Stimulated activated naive CD8-positive, alpha-beta T cell treated with anti-CD3 and anti-CD28 coated beads, Interleukin-15, Interleukin-2, amounts not matched to agents 100 ng/mL and 50 ng/mL, for 24 hours (primary cell): ENCODE measurements around the gene IL6ST.
A peak's percentile ranks its signal among the peaks of the same experiment; 100 is the strongest.
"Not testable (repeated sequence)": the region's sequence is repeated elsewhere in the genome, so short reads cannot be mapped to it uniquely, and the experiment has no call there.

Source experiments
- H3K27ac Mint-ChIP-seq: one replicate; pipeline ENCODE4 v1.8.0; 2021; ENCODE audit warnings: mild to moderate bottlenecking, mixed read lengths
- H3K27me3 Mint-ChIP-seq: one replicate; pipeline ENCODE4 v1.8.0; 2021; ENCODE audit warnings: mixed read lengths
- H3K36me3 Mint-ChIP-seq: one replicate; pipeline ENCODE4 v1.8.0; 2021; ENCODE audit warnings: low read depth, mixed read lengths
- H3K4me1 Mint-ChIP-seq: one replicate; pipeline ENCODE4 v1.8.0; 2021; ENCODE audit warnings: low read depth, mixed read lengths
- H3K4me3 Mint-ChIP-seq: one replicate; pipeline ENCODE4 v1.8.0; 2021; ENCODE audit warnings: mild to moderate bottlenecking, mixed read lengths
- H3K9me3 Mint-ChIP-seq: one replicate; pipeline ENCODE4 v1.8.0; 2021; ENCODE audit warnings: mixed read lengths

IL6ST gene

GRCh38 chr5:55993731-55994494 is 850 bp downstream of the IL6ST start:
- H3K9me3 Mint-ChIP-seq: peaks cover 4% of the 10 kb centered on the region
- peak overlapping the region; percentile 96 for H3K4me3 Mint-ChIP-seq
- no peaks in the 10 kb centered on the region for H3K27me3 Mint-ChIP-seq
- peaks cover 45% of the 10 kb centered on the region for H3K36me3 Mint-ChIP-seq
- H3K4me1 Mint-ChIP-seq: peaks cover 84% of the 10 kb centered on the region
- H3K27ac Mint-ChIP-seq: peak overlapping the region; percentile 97

- Mint-ChIP-seq H3K4me3 (peak overlapping the region; percentile 96), H3K9me3 (peaks cover 4% of the 10 kb centered on the region), H3K4me1 (peaks cover 82% of the 10 kb centered on the region), H3K27ac (peak overlapping the region; percentile 76), H3K27me3 (no peaks in the 10 kb centered on the region), H3K36me3 (peaks cover 45% of the 10 kb centered on the region)
These were observed 1.8 kb downstream of the IL6ST start for GRCh38 chr5:55993013-55993412.

GRCh38 chr5:55991768-55992486 is 2.8 kb downstream of the IL6ST start:
- H3K9me3 Mint-ChIP-seq: peaks cover 4% of the 10 kb centered on the region
- H3K4me1 Mint-ChIP-seq: peaks cover 82% of the 10 kb centered on the region
- no peaks in the 10 kb centered on the region for H3K27me3 Mint-ChIP-seq
- H3K4me3 Mint-ChIP-seq: peak overlapping the region; percentile 96
- H3K27ac Mint-ChIP-seq: peak overlapping the region; percentile 32
- H3K36me3 Mint-ChIP-seq: peaks cover 53% of the 10 kb centered on the region

DNA sequence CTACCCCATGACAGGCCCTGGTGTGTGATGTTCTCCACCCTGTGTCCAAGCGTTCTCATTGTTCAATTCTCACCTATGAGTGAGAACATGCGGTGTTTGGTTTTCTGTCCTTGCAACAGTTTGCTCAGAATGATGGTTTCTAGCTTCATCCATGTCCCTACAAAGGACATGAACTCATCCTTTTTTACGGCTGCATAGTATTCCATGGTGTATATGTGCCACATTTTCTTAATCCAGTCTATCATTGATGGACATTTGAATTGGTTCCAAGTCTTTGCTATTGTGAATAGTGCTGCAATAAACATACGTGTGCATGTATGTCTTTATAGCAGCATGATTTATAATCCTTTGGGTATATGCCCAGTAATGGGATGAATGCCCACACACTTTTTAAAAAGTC is 3.9 kb downstream of the IL6ST start:
- Mint-ChIP-seq H3K27ac (peak overlapping the region; percentile 31), H3K36me3 (peaks cover 63% of the 10 kb centered on the region), H3K4me1 (peaks cover 82% of the 10 kb centered on the region), H3K4me3 (peak overlapping the region; percentile 96)
- not testable (repeated sequence) for H3K9me3 Mint-ChIP-seq, H3K27me3 Mint-ChIP-seq

DNA sequence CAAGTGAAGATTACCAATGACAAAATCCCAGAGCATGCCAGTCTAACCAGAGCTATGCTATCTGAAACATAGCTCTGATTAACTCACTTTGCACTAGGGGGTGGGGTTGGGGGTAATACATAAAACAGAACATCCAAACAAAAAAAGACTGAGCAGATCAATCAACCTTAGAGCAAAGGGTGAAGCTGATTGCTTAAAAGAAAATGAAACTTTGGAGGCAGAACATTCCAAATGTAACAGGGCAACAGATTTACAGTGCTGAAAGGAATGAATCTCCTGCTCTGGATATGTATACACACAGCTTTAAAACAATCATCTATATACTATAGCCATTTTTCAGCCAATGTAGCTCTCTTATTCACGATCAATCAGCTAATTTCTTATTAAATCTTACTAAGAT is 4.9 kb downstream of the IL6ST start:
- H3K4me3 Mint-ChIP-seq: peak overlapping the region; percentile 96
- no peaks in the 10 kb centered on the region for H3K27me3 Mint-ChIP-seq
- peaks cover 71% of the 10 kb centered on the region for H3K36me3 Mint-ChIP-seq
- peak overlapping the region; percentile 56 for H3K27ac Mint-ChIP-seq
- peaks cover 4% of the 10 kb centered on the region for H3K9me3 Mint-ChIP-seq
- H3K4me1 Mint-ChIP-seq: peaks cover 84% of the 10 kb centered on the region

- peaks cover 4% of the 10 kb centered on the region for H3K9me3 Mint-ChIP-seq
- H3K4me3 Mint-ChIP-seq: peak overlapping the region; percentile 96
- H3K36me3 Mint-ChIP-seq: peaks cover 70% of the 10 kb centered on the region
- H3K27ac Mint-ChIP-seq: peak overlapping the region; percentile 21
- peaks cover 92% of the 10 kb centered on the region for H3K4me1 Mint-ChIP-seq
- no peaks in the 10 kb centered on the region for H3K27me3 Mint-ChIP-seq
These were observed 5.7 kb downstream of the IL6ST start for GRCh38 chr5:55988979-55989638.

DNA sequence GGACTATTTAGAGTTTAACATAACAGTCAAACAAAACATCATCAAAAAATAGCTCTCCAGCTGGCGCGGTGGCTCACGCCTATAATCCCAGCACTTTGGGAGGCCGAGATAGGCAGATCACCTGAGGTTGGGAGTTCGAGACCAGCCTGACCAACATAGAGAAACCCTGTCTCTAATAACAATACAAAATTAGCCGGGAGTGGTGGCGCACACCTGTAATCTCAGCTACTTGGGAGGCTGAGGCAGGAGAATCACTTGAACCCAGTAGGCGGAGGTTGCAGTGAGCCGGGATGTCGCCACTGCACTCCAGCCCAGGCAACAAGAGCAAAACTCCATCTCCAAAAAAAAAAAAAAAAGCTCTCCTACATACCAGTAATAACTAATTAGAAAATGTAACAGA is 6.3 kb downstream of the IL6ST start:
- not testable (repeated sequence) for H3K4me3 Mint-ChIP-seq, H3K27ac Mint-ChIP-seq, H3K9me3 Mint-ChIP-seq, H3K27me3 Mint-ChIP-seq
- H3K4me1 Mint-ChIP-seq: peaks cover 91% of the 10 kb centered on the region
- H3K36me3 Mint-ChIP-seq: peaks cover 64% of the 10 kb centered on the region

DNA sequence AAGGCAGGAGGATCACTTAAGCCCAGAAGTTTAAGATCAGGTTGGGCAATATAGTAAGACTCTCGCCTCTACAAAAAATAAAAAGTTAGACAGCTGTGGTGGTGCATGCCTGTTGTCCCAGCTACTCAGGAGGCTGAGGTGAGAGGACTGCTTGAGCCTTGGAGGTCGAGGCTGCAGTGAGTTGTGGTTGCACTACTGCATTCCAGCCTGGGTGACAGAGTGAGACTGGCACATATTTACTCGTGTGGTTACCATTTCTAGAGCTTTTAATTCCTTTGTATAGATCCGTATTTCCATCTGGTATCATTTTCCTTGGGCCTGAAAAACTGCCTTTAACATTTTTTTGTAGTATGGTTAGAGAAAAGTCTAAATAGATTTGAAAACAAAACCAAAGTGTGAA is 7.8 kb downstream of the IL6ST start:
- Mint-ChIP-seq H3K27me3 (no peaks in the 10 kb centered on the region), H3K27ac (no peak overlapping the region), H3K36me3 (peaks cover 60% of the 10 kb centered on the region), H3K4me1 (peaks cover 91% of the 10 kb centered on the region), H3K9me3 (peaks cover 4% of the 10 kb centered on the region), H3K4me3 (no peak overlapping the region)

DNA sequence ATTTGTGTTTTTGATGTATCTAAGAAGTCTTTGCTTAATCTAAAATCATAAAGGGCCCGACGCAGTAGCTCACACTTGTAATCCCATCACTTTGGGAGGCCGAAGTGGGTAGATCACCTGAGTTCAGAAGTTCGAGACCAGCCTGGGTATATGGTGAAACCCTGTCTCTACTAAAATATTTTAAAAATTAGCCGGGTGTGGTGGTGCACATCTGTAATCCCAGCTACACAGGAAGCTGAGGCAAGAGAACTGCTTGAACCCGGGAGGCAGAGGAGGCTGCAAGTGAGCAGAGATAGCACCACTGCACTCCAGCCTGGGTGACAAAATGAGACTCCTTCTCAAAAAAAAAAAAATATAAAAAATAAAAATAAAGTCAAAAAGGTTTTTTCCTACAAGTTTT is 9.6 kb downstream of the IL6ST start:
- H3K4me3 Mint-ChIP-seq: no peak overlapping the region
- no peaks in the 10 kb centered on the region for H3K9me3 Mint-ChIP-seq
- peaks cover 76% of the 10 kb centered on the region for H3K4me1 Mint-ChIP-seq
- H3K36me3 Mint-ChIP-seq: peaks cover 49% of the 10 kb centered on the region
- no peak overlapping the region for H3K27ac Mint-ChIP-seq
- no peaks in the 10 kb centered on the region for H3K27me3 Mint-ChIP-seq

- Mint-ChIP-seq H3K9me3 (no peaks in the 10 kb centered on the region), H3K4me3 (no peak overlapping the region), H3K36me3 (peaks cover 46% of the 10 kb centered on the region), H3K4me1 (peaks cover 72% of the 10 kb centered on the region), H3K27ac (peak overlapping the region; percentile 79), H3K27me3 (no peaks in the 10 kb centered on the region)
These were observed 10.8 kb downstream of the IL6ST start for GRCh38 chr5:55983986-55984385.

- Mint-ChIP-seq H3K4me1 (peaks cover 77% of the 10 kb centered on the region), H3K27ac (peak overlapping the region; percentile 42), H3K36me3 (peaks cover 49% of the 10 kb centered on the region), H3K9me3 (no peaks in the 10 kb centered on the region), H3K4me3 (peak overlapping the region; percentile 11), H3K27me3 (no peaks in the 10 kb centered on the region)
These were observed 11.8 kb downstream of the IL6ST start for GRCh38 chr5:55982957-55983381.

DNA sequence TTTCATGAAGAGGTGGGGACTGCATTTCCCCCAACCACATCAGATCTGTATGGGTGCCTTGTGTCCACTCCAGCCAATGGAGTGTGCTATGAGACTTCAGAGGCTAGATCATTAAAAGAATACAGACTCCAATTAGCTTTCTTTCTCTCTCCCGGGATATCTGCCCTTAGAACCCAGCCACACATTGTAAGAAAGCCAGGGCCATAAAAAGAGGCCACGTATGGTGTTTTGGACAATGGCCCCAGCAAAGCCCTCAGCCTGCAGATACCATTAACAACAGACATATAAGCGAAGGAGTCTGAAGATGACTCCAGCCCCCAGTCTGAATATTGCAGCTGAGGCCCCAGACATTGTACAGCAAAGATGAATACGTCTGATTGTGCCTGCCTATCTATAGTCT is 21.5 kb downstream of the IL6ST start:
- Mint-ChIP-seq H3K27ac (no peak overlapping the region), H3K36me3 (peaks cover 70% of the 10 kb centered on the region), H3K27me3 (no peaks in the 10 kb centered on the region), H3K4me1 (peaks cover 40% of the 10 kb centered on the region), H3K9me3 (no peaks in the 10 kb centered on the region), H3K4me3 (no peak overlapping the region)

DNA sequence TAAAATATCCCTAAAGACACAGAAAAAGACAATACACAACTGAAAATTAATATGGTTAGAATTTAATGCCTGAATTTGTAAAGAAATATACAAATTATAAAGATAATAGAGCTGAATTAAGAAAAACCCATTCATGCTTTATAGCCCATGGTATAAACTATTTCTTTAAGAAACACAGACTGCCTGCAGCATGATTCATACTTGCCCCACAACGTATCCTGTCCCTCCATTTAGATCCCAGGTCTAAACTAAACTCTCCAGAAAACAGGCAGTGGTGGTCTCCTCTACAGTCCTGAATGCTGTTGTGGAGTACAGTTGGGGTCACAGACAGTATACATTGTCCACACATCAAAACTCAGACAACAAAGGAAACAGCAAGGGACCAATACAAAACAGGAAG is 24.8 kb downstream of the IL6ST start:
- no peak overlapping the region for H3K4me3 Mint-ChIP-seq
- no peaks in the 10 kb centered on the region for H3K27me3 Mint-ChIP-seq
- peak overlapping the region; percentile 38 for H3K27ac Mint-ChIP-seq
- no peaks in the 10 kb centered on the region for H3K9me3 Mint-ChIP-seq
- peaks cover 72% of the 10 kb centered on the region for H3K36me3 Mint-ChIP-seq
- peaks cover 26% of the 10 kb centered on the region for H3K4me1 Mint-ChIP-seq

DNA sequence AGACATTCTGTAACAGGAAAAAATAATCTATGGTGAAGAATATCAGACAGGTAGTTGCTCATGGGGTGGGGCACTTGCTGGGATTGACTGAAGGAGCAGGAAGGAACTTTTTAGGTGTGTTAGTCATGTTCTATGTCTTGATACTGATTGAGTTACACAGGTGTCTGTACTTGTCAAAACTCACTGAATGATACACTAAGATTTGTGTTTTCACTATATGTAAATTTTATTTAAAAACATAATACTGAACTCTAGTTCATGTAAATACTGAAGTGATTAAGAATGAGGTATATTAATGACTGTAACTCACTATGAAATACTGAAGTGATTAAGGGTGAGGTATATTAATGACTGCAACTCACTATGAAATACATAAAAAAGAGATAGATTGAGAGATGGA is 28.5 kb downstream of the IL6ST start:
- Mint-ChIP-seq H3K9me3 (no peaks in the 10 kb centered on the region), H3K4me1 (peaks cover 18% of the 10 kb centered on the region), H3K4me3 (no peak overlapping the region), H3K36me3 (peaks cover 69% of the 10 kb centered on the region), H3K27me3 (no peaks in the 10 kb centered on the region), H3K27ac (no peak overlapping the region)

DNA sequence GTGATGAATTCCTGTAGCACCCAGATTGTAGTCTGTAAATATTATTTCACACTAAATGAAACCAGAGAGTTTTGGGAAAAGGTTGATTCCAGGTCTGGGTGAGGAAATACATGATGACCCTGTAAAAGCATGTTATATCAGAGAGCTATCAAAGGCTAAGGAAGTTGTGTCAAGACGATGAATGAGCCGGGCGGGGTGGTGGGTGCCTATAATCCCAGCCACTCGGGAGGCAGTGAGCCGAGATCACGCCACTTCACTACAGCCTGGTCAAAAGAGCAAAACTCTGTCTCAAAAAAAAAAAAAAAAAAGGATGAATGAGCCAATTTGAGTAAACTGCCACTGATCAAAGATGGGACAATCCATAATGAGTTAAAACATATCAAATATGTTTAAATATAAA is 29.2 kb downstream of the IL6ST start:
- Mint-ChIP-seq H3K27ac (no peak overlapping the region), H3K4me3 (no peak overlapping the region), H3K27me3 (no peaks in the 10 kb centered on the region), H3K4me1 (peaks cover 16% of the 10 kb centered on the region), H3K36me3 (peaks cover 69% of the 10 kb centered on the region), H3K9me3 (no peaks in the 10 kb centered on the region)
